Stimulated activated CD4-positive, alpha-beta T cell treated with anti-CD3 and anti-CD28 coated beads, Interleukin-12 subunit alpha, Interleukin-12 subunit beta, amount 100 ng/mL, for 24 hours (primary cell): Measurements from ENCODE around the gene AGPS.
"Not testable (repeated sequence)": the region's sequence is repeated elsewhere in the genome, so short reads cannot be mapped to it uniquely, and the experiment has no call there.

Experiments used
- DNase-seq, 2 experiments: peaks; one replicate each; pipeline ENCODE4 v3.0.0-alpha.2; 2020; ENCODE audit warnings: low read depth in 2 of 2

Gene AGPS

DNA sequence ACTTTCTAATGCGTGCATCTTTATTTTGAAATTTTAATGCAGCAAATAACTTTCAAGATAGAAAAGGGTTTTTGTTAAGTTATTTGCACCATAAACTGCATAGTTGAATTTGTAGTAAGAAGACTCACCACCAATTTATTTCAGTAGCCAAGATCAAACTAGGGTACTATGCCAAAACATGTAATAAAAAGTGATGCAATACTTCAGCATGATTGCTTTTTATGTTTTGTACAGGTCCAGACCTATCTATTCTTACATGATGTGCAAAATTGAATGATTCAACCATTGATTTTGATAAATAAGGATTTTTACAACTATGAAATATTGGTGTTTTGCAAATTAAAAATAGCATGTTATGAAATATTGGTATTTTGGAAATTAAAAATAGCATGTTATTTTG is 26.7 kb downstream of the AGPS start:
- no peak for DNase-seq

DNA sequence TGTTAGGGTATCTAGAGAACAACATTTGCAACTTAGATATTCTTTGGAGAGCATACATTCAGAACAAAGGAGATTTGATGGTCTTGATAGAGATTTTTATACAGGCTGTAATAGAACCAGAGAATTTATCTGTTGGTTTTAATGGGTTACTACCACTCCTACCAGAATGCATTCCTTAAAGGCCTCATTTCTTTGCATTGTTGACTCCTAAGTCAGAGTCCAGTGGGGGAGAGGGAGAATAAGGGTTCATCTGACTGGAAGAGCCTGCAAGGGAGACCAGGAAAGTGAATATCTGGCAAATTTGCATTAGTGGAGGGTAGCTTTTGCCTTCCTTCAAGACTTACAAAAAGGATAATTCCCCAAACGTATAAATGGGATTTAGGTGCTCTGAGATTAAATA is 29.7 kb downstream of the AGPS start:
- DNase-seq: no peak

DNA sequence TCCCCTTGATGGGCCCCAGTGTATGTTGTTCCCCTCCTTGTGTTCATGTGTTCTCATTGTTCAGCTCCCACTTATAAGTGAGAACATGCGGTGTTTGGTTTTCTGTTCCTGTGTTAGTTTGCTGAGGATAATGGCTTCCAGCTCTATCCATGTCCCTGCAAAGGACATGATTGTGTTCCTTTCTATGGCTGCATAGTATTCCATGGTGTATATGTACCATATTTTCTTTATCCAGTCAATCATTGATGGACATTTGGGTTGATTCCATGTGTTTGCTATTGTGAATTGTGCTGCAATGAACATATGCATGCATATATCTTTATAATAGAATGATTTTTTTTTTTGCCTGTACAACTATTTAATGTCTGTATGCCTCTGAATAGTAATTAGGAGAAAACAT is 31.5 kb downstream of the AGPS start:
- DNase-seq: not testable (repeated sequence)

DNA sequence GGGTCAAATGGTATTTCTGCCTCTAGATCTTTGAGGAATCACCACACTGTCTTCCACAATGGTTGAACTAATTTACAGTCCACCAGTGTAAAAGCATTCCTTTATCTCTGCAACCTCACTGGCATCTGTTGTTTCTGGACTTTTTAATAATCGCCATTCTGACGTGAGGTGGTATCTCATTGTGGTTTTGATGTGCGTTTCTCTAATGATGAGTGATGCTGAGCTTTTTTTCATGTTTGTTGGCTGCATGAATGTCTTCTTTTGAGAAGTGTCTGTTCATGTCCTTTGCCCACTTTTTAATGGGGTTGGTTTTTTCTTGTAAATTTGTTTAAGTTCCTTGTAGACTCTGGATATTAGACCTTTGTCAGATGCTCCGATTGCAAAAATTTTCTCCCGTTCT is 32.0 kb downstream of the AGPS start:
- not testable (repeated sequence) for DNase-seq

DNA sequence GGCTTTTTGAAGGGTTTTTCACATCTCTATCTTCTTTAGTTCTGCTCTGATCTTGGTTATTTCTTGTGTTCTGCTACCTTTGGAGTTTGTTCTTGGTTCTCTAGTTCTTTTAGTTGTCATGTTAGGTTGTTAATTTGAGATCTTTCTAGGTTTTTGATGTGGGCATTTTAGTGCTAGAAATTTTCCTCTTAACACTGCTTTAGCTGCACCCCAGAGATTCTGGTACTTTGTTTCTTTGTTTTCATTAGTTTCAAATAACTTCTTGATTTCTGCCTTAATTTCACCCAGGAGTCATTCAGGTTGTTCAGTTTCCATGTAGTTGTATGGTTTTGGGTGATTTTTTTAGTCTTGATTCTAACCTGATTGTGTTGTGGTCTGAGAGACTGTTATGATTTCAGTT is 34.7 kb downstream of the AGPS start:
- no peak for DNase-seq

DNA sequence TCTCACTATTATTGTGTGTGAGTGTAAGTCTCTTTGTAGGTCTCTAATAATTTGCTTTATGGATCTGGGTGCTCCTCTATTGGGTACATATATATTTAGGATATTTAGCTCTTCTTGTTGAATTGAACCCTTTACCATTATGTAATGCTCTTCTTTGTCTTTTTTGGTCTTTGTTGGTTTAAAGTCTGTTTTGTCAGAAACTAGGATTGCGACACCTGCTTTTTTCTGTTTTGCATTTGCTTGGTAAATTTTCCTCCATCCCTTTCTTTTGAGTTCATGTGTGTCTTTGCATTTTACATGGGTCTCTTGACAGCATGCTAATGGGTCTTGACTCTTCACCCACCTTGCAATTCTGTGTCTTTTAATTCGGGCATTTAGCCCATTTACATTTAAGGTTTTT is 35.4 kb downstream of the AGPS start:
- not testable (repeated sequence) for DNase-seq

DNA sequence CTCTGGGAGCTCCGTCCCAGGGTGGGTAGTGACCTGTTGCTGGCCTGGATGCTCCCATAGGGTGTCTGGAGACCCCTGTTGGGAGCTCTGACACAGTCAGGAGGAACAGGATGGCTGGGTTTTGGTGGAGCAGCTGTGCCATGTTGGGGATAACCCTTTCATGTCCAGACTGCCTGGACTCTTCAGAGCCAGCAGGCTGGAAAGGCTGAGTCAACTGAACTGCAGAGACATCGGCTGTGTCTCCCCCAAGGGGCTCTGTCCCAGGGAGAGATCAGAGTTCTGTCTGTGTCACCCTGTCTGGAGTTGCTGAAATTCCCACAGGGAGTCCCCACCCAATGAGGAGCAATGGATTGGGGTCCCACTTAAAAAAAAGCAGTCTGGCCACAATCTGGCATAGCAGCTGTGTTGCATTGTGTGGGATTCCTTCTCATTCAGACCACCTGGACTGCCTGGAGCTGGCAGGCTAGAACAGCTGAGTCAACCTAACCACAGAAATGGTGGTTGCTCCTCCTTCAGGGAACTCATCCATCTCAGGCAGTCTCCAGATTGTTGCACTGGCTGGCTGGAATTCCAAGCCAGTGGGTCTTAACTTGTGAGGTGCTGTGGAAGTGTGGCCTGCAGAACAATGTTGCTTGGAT is 37.2 kb downstream of the AGPS start:
- no peak for DNase-seq

DNA sequence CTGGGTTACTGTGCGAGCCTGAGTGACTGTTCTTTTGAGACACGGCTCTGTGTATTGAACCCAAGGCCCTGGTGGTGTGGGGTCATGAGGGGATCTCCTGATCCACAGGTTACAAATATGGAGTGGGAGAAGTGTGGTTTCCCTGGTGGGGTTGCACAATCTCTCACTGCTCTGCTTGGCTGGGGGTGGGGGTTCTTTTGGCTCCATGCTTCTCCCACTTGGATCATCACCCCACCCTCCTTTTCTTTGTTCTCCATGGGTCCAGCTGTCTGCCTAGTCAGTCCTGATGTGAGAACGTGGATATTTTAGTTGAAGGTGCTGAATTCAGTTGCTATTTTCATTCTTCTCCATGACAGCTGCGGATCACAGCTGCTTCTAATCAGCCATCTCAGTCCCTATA is 37.8 kb downstream of the AGPS start:
- no peak for DNase-seq

DNA sequence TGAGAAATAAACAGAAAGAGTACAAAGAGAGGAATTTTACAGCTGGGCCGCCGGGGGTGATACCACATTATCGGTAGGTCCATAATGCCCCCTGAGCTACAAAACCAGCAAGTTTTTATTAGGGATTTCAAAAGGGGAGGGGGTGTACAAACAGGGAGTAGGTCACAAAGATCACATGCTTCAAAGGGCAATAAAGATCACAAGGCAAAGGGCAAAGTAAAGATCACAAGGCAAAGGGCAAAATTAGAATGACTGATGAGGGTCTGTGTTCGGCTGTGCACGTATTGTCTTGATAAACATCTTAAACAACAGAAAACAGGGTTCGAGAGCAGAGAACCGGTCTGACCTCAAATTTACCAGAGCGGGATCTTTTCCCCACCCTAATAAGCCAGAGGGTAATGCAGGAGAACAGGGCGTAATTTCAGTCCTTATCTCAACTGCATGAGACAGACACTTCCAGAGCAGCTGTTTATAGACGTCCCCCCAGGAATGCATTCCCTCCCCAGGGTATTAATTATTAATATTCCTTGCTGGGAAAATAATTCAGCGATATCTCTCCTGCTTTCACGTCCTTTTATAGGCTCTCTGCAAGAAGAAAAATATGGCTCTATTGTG is 38.6 kb downstream of the AGPS start:
- not testable (repeated sequence) for DNase-seq

DNA sequence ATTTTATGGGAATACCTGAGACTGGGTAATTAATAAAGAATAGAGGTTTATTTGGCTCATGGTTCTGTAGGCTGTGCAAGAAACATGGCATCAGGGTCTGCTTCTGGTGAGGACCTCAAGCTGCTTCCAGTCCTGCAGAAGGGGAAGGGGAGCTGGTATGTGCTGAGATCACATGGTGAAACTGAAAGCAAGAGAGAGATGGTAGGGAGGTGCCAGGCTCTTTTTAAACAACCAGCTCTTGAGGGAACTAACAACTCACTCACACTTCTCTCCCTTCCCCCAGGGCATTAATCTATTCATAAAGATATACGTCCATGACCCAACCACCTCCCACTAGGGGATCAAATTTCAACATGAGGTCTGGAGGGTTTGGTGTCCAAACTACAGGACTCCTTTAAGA is 40.1 kb downstream of the AGPS start:
- DNase-seq: no peak

DNA sequence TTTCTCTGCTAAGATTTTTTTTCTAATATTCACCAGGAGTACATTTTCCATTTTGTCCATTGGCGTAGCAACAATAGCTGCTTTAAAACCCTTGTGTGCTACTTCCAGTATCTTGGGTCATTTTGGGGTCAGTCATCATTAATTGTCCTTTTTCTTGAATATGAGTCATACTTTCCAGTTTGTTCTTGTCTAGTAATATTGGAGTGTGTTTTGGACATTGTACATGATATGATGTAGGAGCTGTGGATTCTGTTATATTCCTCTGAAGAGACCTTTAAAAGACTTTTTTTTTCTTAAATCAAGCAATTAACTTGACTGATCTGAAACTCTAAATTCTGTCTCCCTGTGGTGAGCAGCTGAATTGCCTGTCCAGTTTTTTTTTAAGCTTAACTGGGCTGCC is 40.8 kb downstream of the AGPS start:
- DNase-seq: no peak

DNA sequence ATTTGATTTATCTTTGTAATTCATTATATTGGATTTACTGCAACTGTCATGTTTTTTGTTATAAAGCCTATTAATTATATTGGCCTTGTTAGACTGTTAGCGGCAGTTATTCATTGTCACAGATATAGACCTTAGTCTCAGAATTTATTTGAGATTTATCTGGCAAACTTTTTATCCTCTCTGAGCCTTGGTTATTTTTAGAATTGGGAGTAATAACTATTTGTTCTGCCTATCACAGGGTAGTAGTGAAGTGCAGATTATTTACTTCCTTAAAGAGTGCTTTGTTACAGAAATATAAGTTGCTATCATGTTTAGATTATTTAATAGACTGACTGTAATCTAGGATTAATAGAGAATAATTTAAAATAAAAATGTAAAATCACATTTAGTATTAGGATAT is 41.9 kb downstream of the AGPS start:
- DNase-seq: no peak

DNA sequence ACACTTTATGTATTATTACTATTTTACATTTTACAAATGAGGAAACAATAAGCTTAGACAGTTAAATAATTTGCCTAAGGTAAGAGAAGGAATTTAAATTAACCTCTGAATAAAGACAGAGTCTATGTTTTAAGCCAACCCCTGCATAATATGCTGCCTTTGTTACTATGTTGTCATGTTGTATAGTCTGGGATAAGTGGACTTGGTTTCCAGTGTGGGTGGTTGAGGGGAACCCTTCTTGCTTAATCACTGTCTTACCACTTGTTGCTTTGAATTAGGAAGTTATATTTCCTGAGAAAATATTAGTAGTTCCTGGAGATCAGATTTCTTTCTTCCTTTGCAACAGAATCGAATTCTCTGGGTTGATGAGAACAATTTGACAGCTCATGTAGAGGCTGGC is 52.6 kb downstream of the AGPS start:
- DNase-seq: no peak

DNA sequence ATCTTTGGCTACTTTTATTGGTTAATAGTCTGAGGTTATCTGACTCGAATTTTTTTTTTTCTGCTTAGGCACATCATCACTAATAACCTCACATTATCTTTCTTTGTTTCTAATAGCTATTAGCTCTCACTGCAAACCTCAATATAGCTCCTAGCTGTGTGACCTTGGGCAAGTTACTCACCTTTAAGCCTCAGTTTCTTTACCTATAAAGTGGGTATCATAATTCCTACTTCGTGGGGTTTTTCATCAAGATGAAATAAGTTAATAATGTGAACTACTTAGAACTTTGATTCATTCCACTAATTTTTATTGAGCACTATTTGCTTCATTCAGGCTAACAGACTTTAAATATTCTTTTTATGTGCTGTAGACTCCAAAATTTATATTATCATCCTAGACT is 55.5 kb downstream of the AGPS start:
- no peak for DNase-seq

DNA sequence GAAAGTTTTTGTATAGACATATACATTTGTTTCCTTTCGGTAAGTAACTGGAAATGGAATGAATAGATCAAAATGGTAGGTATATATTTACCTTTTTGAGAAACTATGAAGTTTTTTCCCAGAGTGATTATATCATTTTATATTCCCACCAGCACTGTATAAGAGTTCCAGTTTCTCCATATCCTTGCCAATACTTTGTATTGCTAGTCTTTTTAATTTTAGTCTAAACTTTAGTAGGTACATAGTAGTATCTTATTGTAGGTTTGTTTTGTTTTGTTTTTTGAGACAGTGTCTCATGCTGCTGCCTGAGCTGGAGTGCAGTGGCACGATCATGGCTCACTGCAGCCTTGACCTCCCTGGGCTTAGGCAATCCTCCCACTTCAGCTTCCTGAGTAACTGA is 56.6 kb downstream of the AGPS start:
- DNase-seq: no peak

DNA sequence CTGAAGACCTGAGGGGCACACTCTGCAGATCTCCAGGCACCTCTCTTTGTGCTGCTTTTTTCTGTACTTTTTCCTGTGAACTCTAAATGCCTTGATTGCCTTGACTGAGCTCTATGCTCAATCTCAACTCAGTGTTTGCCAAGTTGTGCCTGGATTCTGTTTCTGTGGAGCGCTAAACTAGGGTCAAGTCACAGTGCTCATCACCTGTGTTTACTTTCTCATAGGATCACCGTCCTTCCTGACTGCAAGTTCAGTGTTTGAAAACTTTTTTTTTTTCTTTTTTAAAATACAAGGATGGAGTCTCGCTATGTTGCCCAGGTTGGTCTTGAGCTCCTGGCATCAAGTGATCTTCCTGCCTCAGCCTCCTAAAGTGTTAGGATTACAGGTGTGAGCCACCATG is 62.6 kb downstream of the AGPS start:
- DNase-seq: no peak

DNA sequence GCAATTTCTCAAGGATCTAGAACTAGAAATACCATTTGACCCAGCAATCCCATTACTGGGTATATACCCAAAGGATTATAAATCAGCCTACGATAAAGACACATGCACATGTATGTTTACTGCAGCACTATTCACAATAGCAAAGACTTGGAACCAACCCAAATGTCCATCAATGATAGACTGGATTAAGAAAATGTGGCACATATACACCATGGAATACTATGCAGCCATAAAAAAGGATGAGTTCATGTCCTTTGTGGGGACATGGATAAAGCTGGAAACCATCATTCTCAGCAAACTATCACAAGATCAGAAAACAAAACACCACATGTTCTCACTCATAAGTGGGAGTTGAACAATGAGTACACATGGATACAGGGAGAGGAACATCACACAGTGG is 67.2 kb downstream of the AGPS start:
- DNase-seq: not testable (repeated sequence)

DNA sequence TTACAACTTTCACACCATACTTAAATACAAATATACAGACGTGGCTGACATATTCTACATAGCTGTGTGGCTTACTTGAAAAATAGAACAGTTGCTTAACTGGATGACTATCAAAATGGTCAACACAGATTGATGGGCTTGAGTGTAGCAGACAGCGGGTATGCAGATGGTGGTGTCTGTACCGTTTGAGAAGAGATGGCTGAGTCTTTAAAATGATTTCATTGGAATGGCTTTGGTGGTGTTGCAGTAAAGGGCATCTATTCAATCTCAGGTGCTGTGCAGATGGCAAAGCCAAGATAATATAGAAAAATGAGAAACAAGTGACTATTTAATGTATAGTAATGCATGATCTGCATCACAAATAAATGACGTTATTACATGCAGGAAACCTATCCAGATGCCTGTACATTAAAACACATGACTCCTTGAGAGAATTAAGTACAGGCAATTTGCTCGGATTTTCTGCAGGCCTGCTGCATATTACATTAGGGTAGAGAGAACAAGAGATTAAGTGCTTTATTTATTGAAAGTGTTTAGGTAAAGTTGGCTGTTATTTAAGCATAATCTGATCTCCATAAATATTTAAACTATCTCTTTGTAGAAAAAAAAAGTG is 68.5 kb downstream of the AGPS start:
- no peak for DNase-seq

DNA sequence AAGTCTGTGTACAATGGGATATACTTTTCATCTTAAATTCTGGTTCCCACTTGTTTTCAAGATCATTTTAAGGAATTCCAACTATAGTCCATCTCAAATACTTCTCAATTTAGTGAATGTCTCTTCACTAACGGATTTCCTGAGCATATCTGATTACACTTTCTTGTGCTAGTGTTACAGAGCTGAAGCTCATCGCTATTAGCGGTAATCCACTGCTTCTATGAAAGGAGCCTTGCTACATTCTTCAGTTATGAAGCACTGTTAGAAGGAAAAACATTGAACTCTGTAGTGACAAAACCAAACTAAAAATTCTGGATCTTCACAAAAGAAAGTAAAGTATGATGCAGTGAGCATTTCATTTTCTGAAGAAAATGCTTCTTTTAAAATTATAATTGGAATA is 72.0 kb downstream of the AGPS start:
- DNase-seq: no peak

DNA sequence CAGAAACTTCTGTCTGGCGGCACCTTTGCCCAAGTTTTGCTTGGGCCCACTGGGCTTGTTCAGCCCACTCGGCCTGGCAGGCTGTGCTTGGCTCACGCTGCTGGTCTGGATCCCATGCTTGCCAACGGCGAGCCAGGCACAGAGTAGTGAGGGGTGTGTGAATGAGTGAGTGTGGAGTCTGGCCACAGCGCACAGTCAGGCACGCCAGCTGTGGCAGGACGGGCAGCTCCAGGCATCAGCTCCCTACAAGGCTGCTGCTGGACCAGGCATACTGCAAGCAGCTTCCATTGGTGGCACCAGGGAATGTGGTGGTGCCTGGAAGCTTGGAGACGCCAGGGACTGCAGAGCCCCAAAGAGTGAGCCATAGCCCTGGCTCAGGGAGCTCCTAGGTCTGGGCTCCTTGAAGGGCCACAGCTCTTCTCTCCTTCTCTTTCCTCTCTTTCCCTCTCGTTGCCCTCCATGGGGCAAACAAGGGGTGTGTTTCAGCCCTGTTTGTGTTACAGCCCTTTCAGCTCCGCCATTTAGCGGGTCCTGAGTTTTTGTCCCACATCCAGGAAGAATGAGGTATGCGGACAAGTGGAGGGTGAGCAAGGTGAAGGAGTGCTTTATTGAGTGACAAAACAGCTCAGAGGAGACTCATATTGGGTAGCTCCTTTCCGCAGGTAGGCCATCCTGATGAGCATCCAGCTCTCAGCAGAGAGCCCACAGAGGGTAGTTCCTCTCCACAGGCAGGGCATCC is 73.0 kb downstream of the AGPS start:
- no peak for DNase-seq

DNA sequence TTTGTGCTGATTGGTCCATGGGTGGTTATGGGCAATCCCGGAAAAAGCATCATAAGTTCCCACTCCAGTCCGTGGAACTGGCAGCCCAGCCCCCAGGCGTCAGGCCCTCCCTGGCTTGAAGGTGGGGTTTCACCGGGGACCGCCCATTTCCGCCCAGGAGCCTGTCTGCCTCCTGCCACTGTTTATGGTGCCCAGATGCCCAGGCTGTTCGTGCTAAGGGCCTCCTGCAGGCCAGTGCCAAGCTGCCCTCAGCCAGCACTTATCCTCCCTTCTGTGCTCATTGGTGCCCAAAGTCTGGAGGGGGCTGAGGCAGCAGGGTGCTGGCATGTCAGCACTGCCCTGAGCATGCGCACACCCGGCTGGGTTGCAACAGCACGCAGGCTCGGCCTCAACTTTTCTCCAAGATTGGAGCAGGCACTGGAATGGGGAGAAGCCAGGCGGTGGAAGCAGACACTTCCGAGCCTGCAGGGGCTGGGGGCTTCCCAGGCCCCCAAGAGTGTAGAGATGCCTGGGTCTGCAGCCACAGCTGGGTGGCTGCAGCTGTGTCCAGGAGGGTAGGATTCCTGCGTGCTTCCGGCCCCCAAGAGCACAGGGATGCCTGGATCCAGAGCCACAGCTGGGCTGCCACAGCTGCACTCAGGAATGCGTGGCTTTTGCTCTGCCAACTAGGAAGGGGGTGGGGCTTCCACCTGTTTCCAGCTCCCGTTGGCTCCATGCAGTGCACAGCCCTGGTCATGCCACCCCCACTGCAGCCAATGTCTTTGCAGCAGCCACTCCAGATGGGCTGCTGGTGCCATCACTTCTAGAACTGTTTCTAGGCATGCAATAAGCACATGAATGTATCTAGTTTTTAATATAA is 74.0 kb downstream of the AGPS start:
- DNase-seq: no peak

DNA sequence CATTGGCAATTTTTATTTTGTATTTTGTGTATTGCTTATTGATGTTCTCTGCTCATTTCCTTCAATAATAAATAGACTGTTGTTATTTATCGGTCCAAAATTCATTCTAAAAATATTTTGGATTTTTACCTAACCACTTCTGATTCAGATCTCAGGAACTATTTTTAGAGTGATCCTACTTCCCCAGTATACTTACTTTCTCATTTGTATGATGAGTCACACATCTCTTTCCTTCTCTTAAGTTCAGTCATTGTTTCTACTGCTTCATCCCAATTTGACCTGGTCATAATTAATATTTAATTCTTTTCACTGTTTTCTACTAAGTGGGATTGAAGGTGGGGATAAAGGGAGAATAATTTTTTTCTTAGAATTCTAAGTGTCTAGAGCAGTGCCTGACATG is 75.1 kb downstream of the AGPS start:
- DNase-seq: no peak
